HG03565 (cell line): ENCODE data around the gene ADCYAP1.
"Not testable (repeated sequence)": the region's sequence is repeated elsewhere in the genome, so short reads cannot be mapped to it uniquely, and the experiment has no call there.

Experiments
- ATAC-seq: cut with Tn5 transposase; IDR thresholded peaks from one replicate; pipeline ENCODE4 v1.9.1; 2021; ENCODE audit warnings: mild to moderate bottlenecking, moderate library complexity; ENCODE audit not compliant: unreplicated experiment

Gene ADCYAP1

GRCh38 chr18:904218-905090 lies at the start of gene ADCYAP1:
Gene ADCYAP1, plus strand, starts transcription at chr18:904871. Its CDS starts 516 bp downstream, at chr18:905387.
- ATAC-seq = no peak

DNA sequence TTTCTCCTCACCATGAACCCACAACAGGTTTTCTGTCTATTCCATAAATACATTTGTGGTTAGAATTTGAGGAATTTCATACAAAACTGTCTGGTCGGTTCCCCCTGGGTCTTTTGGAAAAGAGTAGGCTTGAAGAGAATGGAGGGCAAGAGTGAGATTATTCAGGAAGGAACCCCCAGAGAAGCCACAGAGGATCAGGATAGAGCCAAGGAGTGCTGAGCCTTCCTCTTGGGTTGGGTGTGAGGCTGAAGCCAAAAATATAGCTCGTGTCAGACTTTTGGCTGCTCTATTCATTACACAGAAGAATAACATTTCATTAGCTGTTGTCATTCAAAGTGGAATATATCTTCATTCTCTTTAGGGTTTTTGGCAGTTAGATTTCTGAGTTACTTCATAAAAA lies 46.7 kb upstream of the ADCYAP1 start:
- no peak for ATAC-seq

DNA sequence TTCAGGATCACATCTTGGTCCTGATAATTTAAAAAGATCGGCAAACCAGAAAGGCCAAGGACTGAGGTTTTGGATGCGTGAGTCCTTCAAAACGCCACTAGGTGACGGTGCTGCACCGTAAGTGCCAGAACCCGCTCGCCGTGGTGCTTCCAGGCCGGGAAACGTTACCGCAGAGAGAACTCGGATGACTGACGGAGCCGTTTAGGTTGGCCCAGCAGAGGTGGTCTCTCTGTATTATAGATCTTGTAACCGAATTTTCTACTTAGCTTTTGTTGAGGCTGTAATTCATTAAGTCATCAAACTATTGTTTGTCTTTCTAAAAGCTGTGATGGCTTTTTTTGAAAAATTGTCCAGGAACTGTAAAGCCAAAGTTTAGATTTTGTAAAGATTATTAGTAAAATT lies 39.8 kb upstream of the ADCYAP1 start:
- peak; percentile 92 for ATAC-seq

DNA sequence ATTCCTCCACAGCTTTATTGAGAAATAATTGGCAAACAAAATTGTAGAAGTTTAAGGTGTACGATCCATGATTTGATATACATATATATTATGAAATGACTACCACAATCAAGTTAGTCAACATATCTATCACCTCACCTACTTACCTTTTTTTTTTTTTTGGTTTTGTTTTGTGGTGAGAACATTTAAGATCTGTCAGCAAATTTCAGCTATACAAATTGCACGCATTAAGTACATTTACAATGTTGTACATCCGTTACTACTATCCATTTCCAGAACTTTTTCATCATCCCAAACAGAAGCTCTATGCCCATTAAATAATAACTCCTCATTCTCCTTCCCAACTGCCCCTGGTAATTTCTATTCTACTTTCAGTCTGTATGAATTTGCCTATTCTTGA lies 37.4 kb upstream of the ADCYAP1 start:
- no peak for ATAC-seq

DNA sequence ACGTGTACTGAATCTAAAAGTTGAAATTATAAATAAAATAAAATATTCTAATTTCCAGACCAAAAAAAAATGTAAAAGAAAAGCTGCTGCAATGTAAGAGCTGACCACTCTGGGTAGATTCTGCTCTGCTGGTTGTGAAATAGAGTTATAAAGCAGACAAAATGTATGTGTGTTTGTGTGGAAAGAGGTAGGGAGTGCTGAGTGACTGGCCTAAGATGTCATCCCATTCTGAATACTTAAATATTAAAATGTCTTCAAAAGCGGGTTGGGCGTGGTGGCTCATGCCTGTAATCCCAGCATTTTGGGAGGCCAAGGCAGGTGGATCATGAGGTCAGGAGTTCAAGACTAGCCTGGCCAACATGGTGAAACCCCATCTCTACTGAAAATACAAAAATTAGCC lies 31.2 kb upstream of the ADCYAP1 start:
- ATAC-seq = not testable (repeated sequence)

DNA sequence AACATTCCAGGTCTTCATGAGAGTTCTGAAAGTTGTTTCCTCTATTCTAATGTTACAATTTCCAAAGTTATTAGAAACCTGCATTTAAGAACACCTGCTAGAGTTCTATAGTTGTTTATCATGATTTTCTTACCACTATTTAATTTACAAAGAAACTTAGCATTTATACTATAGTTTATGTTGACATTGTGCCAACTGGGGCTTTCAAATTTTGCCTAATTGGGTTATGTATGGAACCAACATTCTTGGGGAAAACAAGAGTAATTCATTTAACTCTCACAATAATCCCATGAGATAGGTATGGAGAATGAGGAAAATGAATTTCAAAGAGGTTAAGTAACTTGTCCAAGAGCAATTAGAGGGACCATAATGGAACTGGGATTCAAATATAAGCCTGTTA lies 28.8 kb upstream of the ADCYAP1 start:
- no peak for ATAC-seq

- no peak for ATAC-seq
These were observed 27.4 kb upstream of the ADCYAP1 start for GRCh38 chr18:877238-877637.

- ATAC-seq = no peak
These were observed 18.6 kb upstream of the ADCYAP1 start for GRCh38 chr18:886076-886475.

- no peak for ATAC-seq
These were observed 17.0 kb upstream of the ADCYAP1 start for GRCh38 chr18:887716-888115.

- ATAC-seq = no peak
These were observed 12.4 kb upstream of the ADCYAP1 start for GRCh38 chr18:892316-892715.

GRCh38 chr18:896315-896714 lies 8.4 kb upstream of the ADCYAP1 start:
- no peak for ATAC-seq

- ATAC-seq = no peak
These were observed 2.9 kb upstream of the ADCYAP1 start for GRCh38 chr18:901761-902160.

DNA sequence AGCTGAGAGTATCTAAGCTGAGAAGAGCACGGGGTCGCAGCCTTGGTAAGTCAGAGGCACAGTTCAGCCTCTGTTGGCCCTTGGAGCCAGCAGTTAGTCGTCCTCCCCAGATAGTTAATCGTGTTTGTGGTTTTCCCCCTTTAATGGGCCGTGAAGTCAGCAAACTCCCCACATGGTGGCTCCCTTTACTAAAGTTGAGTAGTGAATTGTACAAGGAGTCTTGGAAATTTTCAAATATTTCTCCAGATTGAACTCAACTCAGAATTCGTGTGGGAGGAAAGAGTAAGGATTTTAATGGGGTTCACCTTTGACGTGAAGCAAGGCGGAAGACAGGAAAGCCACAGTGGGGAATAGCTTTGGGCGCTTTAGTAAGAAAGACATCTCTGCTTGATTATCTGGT lies 2.4 kb upstream of the ADCYAP1 start:
- ATAC-seq = no peak

GRCh38 chr18:903701-904100 lies 970 bp upstream of the ADCYAP1 start:
- ATAC-seq = no peak

DNA sequence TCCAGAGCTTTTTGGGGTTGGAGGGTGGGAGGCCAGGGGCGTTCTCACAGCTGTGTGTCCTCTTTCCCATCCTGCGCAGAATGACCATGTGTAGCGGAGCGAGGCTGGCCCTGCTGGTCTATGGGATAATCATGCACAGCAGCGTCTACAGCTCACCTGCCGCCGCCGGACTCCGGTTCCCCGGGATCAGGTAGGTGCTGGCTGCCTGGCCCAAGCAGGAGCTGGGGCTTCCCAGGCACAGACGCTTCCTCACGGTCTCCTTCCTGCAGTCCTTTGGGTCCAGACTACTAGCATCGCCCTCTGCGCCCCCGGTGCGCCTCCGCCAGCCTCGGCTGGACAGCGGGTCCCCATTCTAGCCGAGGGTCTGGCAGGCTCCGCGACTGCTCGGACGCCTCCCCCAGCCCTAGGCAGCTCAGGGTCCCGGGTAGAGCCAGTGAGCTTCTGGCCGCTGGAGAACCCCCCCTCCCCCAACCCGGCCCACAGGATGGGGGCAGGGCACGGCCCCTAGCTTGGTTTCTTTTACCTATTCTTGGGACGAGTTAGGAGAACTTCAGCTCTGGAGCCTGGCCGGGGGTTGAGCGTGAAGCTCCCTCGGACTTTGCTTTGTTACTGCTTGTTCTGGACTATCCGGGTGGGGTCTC lies 756 bp downstream of the ADCYAP1 start:
- ATAC-seq = no peak

- ATAC-seq = no peak
These were observed 1.3 kb downstream of the ADCYAP1 start for GRCh38 chr18:905948-906415.

- ATAC-seq = no peak
These were observed 1.9 kb downstream of the ADCYAP1 start for GRCh38 chr18:906416-907114.

DNA sequence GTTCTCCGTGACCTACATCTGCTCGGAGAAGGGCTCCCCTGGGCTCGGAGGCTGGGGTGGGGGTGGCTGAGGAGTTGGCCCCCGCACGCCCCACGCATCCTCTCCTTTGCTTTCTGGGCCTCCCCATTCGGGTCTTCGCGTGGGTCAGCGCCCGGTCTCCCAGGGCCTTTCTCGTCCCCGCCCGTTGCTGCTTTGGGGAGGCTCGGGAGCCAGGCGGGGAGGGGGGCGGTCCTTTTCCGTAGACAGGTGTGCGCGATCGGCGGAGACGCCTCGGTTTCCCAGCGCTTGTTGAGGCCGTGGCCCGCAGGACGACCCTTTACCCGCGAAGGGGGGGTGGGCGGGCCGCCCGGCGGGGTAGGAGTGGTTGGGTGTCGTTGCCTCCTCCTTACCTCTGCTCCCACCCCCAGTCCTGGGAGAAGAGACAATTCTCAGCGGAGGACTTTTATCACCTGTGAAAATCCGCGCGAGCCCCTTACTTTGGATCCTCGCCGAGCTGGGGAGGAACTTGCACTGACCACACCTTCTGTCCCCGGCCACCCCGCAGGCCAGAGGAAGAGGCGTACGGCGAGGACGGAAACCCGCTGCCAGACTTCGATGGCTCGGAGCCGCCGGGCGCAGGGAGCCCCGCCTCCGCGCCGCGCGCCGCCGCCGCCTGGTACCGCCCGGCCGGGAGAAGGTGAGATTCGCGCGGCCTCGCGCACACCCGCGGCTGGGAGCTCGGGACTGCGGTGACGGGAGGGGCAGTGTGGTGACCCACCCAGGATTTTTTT lies 2.6 kb downstream of the ADCYAP1 start:
- no peak for ATAC-seq

DNA sequence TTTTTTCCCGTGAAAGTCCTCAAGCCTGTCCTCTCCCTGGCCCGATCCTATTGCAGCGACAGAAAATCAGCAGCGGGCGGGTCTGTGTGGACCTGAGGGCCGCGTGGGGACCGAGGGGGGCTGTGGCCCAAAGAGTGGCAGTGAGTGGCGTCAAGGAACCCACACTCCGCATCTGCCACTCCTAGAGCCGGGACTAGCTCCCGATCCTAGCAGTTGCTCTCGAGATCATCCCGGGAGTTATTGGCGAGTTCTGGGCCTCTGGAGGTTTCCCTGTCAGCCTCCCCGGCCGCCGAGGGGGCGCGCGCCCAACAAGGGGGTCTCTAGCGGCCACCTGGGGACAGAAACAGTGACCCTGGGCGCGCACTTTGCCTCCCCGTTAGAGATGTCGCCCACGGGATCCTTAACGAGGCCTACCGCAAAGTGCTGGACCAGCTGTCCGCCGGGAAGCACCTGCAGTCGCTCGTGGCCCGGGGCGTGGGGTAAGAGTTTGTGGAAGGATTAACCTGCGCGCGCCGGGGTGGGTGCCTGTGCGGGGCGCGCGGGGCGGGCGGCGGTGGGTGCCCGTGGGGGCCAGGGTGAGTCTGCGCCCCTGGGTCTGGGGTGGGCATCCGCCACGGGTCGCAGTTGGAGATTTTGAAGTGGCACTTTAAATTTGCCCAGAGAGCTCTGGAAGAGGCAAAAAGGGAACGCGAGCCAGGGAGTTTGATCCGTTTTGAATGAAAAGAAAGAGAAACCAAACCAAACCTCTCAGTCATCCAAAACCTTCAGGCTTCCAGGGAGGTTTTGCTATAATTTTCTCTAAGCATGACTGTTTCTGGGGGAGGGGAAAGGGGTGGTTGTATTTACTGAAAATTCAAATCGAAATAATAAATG lies 3.5 kb downstream of the ADCYAP1 start:
- ATAC-seq = no peak
